AG10803 (cell line): ENCODE measurements around the gene OLIG1.

Experiments
- DNase-seq: peaks from one replicate; pipeline ENCODE4 v3.0.0; 2010; ENCODE audit warnings: low read depth
- H3K4me3 ChIP-seq: 2 replicates; pipeline ENCODE4 v1.5.1; 2011; ENCODE audit warnings: mild to moderate bottlenecking, low read length, control low read depth
- TF ChIP-seq, protein P1 (sequence below): conservative IDR thresholded peaks from 2 replicates; pipeline ENCODE4 v1.5.1; 2011; ENCODE audit warnings: mild to moderate bottlenecking, low read length, control low read depth, inconsistent platforms

Gene OLIG1

DNA sequence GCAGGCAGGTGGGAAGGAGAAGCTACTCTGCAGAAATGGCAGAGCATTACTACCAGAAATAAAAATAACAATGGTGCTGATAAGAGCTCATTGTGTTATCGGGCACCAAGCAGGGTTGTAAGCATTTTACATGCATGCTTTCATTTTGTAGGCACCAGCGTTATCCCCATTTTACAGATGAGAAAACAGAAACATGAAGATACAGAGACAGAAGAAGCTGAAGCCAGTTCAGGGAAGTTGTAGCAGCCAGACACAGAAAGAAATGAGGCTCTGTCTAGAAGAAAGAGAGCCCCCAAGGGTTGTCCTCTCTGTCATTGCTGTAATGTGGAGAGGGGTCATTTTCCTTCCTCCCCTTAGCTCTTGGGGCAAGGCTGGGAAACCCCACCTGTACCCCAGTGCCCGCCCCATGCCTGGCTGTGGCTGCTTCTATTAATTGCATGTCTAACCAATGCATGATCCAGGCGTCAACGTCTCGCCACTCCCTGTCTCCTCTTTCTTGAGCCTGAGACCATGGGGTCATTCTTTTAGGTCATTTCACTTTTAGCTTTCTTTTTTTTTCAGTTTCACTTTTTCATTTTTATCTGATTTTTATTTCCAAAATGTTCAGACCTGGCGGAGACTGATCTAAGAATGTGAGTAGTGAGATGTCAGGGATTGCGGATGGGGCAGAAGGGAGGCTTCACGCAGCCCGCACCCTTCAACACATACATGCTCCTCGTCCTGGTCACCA, 6.8 kb downstream of the OLIG1 start:
- DNase-seq = no peak
- no peak overlapping the region for H3K4me3 ChIP-seq

DNA sequence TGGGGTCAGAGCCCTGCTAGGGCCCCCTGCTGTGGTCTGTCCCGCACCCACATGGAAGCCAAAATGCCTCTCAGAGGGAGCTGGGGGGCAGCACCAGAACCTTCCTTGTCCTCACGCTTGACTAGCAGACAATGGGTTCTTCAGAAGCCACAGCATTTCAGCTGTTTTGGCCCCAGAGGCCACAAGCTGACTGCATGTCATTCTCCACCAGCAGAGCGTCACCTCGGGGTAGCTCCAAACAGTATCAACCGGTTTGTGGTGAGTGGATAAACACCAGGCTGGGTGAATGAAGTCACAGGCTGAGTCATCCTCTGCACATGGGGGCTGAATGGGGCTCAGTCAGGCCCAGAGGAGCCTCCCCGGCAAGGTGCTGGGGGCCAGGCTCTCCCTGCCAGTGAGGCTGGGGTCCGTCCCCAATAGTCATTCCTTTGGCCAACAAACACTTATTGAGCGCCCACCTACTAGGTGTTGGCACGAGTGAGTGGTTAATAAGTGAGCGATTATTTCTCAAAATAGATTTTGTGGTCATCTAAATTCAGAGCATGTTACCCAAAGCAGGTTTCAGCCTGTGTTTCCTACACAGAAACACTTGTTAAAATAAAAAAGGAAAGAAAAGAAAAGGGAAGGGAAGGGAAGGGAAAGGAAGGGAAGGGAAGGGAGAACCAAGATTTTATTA, 9.1 kb downstream of the OLIG1 start:
- H3K4me3 ChIP-seq = no peak overlapping the region
- TF ChIP-seq, protein P1, sequence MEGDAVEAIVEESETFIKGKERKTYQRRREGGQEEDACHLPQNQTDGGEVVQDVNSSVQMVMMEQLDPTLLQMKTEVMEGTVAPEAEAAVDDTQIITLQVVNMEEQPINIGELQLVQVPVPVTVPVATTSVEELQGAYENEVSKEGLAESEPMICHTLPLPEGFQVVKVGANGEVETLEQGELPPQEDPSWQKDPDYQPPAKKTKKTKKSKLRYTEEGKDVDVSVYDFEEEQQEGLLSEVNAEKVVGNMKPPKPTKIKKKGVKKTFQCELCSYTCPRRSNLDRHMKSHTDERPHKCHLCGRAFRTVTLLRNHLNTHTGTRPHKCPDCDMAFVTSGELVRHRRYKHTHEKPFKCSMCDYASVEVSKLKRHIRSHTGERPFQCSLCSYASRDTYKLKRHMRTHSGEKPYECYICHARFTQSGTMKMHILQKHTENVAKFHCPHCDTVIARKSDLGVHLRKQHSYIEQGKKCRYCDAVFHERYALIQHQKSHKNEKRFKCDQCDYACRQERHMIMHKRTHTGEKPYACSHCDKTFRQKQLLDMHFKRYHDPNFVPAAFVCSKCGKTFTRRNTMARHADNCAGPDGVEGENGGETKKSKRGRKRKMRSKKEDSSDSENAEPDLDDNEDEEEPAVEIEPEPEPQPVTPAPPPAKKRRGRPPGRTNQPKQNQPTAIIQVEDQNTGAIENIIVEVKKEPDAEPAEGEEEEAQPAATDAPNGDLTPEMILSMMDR = no peak
- DNase-seq = peak; percentile 41

More for the DNA sequence above, 6.8 kb downstream of the OLIG1 start:
- TF ChIP-seq, protein P1 = no peak

DNA sequence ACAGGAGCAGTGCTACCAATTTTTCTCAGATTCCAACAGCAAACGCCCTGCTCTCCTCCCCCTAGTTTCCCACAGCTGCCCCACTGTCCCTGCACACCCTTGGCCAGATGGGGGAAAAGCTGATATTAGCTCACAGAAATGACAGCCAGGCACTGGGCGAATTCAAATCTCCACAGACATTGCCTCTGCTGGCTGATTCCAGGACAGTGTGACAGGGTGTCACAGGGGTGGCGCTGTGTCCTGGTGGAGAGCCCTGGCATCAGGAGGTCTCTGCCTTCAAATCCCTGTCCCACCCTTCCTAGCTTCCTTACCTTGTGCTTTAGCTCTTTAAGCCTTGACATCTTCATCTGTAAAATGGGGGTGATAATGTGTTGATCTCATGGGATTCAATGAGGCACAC, 10.4 kb downstream of the OLIG1 start:
- no peak for DNase-seq
- TF ChIP-seq, protein P1 = no peak
- H3K4me3 ChIP-seq = no peak overlapping the region

DNA sequence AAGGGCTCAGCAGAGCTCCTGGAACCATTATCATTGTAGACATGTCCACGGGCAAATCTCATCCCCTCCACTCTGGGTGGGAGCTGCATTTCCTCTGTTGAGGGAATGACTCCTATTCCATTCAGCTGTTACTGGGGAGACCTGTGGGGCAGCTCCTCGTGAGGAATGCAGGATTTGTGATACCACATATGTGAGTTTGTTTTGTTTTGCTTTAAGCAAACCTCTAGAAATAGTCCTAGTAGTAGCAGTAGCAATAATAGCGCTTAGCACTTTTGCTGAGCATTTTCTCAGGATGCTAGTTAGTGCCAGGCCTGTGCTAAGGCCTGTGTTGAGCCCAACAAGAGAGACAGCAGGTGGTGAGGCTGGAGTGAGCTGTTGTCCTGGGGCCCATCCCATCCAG, 10.8 kb downstream of the OLIG1 start:
- TF ChIP-seq, protein P1 = no peak
- H3K4me3 ChIP-seq = no peak overlapping the region
- DNase-seq = no peak

DNA sequence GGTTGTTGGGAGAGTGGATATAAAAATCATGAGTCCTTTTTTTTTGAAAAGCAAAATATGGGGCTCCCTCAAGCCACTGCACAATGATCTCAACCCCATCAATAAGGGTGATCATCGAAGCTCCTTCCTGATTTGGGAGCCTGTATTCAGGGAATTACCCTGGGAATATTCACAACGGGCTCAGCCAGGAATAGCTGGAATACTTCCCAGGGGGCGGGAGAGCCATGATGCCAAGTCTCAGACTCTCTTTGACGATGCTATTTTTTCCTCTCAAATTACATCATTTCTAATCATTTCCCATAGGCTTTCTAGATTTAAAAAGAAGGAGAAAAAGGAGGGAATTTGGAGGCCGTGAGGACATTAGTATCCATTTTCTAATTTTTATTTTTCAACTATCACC, 18.4 kb downstream of the OLIG1 start:
- TF ChIP-seq, protein P1 = no peak
- DNase-seq = no peak
- no peak overlapping the region for H3K4me3 ChIP-seq

DNA sequence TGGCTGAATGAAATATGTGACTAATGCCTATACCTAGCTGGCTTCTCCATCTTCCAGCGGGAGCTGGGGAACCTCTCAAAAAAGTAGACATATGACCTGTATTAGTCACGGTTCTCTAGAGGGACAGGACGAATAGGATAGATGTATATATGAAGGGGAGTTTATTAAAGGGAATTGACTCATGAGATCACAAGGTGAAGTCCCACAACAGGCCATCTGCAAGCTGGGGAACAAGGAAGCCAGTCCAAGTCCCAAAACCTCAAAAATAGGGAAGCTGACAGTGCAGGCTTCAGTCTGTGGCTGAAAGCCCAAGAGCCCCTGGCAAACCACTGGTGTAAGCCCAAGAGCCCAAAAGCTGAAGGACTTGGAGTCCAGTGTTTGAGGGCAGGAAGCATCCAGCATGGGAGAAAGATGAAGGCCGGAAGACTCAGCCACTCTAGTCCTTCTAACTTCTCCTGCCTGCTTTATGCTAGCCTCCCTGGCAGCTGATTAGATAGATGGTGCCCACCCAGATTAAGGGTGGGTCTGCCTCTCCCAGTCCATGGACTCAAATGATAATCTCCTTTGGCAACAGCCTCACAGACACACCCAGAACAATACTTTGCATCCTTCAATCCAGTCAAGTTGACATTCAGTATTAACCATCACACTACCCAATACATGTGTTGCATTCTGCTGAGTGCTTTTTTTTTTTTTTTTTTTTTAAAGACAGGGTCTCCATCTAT, 19.6 kb downstream of the OLIG1 start:
- DNase-seq = no peak
- TF ChIP-seq, protein P1 = no peak
- no peak overlapping the region for H3K4me3 ChIP-seq
